NCI-H2227 (cell line): ENCODE data around the gene LRCH3.
A peak's percentile ranks its signal among the peaks of the same experiment; 100 is the strongest.

Experiments
- DNase-seq: peaks from one replicate; lab custom pipeline; 2025; ENCODE audit not compliant: unreplicated experiment; lab: John Stamatoyannopoulos, UW

LRCH3 gene

GRCh38 chr3:197791892-197792647 lies 1.0 kb downstream of the LRCH3 start:
- DNase-seq: peak; percentile 39

DNA sequence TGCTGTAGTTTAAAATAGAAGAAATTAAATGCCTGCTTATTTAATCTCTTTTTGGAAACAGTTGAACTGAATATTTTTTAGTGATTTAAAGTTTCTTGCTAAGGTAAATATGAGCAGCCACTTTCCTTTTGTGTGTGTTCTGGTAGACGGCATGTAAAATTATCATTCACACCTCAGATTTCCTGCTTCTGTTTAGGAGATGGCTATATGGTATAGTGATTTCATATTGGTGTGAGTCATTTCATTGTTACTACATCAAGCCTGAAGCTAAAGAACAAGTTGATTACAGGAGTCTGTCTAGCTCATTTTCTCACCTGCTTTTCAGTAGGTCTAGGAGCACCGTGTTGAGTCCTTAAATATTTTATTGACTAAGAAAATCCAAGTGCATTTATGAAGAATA lies 2.2 kb downstream of the LRCH3 start:
- no peak for DNase-seq

GRCh38 chr3:197794115-197794514 lies 3.1 kb downstream of the LRCH3 start:
- no peak for DNase-seq

DNA sequence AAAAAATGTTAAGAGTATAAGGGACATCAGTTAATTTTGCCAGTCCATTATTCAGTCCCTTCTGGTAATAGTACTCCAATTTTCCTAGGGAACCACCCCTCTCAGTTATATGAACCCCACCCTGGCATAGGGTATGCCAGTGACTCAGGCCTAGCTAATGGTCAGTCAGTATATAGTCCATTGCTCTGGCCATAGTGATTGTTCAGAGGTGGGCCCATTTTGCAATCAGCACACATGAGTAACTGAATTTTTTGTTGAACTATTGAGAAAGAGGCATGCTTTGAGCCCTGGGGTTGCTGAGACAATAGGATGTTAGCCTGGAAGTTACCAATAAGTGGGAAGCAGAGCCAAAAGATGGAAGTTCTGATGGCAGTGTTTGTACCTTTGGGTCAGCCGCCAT lies 4.1 kb downstream of the LRCH3 start:
- no peak for DNase-seq

DNA sequence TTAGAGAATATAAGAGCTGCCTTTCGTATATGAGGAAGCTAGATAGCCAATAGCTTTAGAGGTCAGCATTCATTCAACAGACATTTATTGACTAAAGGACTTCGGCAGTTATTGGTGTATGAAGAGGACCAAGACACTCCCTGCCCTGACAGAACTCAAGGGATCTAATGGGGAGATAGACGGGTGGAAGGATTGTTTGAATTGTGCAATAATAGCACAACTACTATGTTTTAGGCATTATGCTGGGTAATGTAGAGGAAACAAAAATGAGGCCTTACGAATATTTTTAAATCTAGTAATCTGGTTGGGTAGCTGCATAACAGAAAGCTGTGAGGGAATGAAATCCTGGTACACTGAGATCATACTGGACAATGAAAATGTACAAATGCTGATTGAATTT lies 5.0 kb downstream of the LRCH3 start:
- DNase-seq: no peak

GRCh38 chr3:197798863-197799262 lies 7.8 kb downstream of the LRCH3 start:
- DNase-seq: no peak

DNA sequence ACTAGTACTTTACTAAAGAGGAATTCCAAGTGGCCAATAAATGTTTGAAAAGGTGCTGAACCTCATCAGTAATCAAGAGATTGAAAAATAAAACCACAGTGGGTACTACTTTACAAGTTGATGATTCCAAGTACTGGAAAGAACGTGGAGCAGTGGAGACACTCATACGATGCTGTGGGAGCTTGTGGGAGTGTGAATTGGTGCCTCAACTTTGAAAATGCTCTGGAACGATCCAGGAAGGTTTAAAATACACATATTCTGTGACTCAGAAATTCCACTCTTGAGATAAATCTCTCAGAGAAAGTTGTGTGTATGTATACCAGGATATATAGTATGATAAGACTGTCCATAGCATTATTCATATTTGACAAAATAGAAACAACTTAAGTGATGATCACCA lies 9.3 kb downstream of the LRCH3 start:
- no peak for DNase-seq

- DNase-seq: peak; percentile 7
Observed at GRCh38 chr3:197801891-197802778, 11.1 kb downstream of the LRCH3 start.

GRCh38 chr3:197802779-197803459 lies 11.9 kb downstream of the LRCH3 start:
- no peak for DNase-seq

DNA sequence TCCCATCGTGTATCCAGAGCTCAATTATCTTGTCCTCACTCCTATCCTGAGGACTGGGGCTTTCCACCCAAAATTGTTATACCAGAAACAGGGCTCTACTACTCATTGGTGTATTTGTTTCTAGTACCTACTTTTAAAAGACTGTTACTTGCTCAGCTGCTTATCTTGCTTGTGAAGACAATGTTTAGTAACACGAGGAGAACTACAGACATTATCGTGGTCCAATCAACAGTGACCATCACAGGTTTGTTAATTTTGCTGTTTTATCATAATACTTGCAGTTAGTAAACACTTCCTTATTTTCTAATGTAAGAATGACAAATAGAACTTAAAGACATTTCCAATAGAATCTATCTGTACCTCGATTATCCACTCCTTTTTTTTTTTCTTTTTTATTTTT lies 13.5 kb downstream of the LRCH3 start:
- DNase-seq: no peak

- no peak for DNase-seq
Observed at GRCh38 chr3:197807969-197808587, 17.0 kb downstream of the LRCH3 start.

DNA sequence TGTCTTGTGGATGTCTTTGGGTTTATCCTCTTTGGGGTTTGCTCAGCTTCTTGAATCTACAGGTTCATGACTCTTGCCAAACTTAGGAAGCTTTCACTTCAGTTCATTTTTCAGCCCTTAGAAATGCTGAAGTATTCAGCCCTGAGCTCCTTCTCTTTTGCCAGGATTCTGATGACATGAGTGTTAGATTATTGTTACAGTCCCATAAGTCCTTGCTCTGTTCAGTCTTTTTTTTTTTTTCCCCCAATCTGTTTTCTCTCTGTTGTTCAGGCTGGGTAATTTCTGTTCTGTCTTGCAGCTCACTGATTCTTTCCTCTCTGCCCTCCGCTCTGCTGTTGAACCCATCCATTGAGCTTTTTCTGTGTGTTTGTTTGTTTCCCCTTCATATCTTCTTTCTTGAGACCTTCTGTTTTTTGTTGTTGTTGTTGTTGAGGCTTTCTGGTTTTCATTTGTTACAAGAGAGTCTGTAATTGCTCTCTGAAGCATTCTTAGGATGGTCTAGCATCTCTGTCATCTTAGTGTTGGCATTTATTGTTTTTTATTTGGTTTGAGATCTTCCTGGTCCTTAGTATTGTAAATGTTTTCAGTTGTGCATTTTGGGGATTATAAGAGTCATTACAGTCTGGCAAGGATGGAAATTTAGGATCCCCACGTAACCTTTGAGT lies 18.4 kb downstream of the LRCH3 start:
- DNase-seq: no peak

DNA sequence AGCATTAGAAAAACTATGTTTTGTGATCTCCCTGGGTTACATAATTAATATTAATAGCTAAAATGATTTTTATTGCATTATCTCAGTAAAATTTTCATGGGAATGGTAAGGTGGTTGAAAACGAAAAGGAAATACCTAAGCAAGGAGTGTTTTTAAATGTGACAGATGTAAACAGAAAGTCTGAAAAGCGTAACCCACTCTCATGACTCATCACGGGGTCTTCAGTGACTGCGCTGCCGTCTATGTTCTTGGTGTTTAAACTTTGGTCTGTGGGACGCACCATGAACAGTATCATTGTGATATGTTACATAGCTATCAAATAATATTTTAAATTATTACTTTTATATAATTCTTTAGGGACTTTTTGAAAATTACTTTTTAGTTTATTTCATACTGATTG lies 19.8 kb downstream of the LRCH3 start:
- no peak for DNase-seq

DNA sequence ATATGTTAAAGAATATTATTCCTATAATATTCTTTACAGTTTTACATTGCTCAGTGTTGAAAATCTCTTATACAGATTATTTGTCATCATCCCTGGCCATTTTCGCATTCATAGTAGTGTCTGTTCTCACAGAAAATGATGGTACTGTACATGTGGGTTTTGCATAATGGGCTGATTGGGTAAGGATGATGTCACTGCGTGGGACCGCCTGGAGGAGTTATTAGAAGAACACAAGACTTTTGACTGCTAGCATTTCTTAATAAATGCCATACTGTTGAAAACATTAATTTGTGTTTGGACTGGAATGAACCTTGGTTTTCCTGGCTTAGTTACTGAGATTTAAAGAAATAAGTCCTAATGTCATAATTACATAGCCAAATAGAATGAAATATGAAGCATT lies 20.3 kb downstream of the LRCH3 start:
- no peak for DNase-seq

DNA sequence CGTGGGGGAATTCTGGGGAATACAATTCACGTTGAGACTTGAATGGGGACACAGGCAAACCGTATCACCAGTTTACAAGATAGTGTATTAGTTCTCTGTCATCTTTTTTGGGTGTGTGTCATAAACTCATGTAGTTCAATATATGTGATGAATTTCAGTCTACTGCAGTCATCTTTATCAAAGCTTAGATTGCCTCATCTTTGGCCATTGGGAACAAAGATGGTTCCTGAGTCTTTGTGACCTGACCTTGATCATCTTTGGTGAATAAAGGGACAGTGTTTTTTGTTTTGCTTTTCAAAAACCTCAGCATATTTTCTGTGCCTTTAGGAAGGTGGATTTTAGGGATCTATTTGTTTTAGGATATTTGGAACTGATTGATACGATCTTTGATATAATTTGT lies 23.3 kb downstream of the LRCH3 start:
- DNase-seq: no peak

- no peak for DNase-seq
Observed at GRCh38 chr3:197820550-197821335, 29.7 kb downstream of the LRCH3 start.

- no peak for DNase-seq
Observed at GRCh38 chr3:197829397-197830045, 38.5 kb downstream of the LRCH3 start.

GRCh38 chr3:197830308-197830966 lies 39.4 kb downstream of the LRCH3 start:
- no peak for DNase-seq

GRCh38 chr3:197830967-197831313 lies 39.9 kb downstream of the LRCH3 start:
- no peak for DNase-seq
